HG02884 (cell line): ENCODE data around the gene NKX3-2.

Experiments used
- ATAC-seq: cut with Tn5 transposase; IDR thresholded peaks from one replicate; pipeline ENCODE4 v1.9.1; 2021; ENCODE audit warnings: mild to moderate bottlenecking, moderate library complexity; ENCODE audit not compliant: unreplicated experiment

Gene NKX3-2

DNA sequence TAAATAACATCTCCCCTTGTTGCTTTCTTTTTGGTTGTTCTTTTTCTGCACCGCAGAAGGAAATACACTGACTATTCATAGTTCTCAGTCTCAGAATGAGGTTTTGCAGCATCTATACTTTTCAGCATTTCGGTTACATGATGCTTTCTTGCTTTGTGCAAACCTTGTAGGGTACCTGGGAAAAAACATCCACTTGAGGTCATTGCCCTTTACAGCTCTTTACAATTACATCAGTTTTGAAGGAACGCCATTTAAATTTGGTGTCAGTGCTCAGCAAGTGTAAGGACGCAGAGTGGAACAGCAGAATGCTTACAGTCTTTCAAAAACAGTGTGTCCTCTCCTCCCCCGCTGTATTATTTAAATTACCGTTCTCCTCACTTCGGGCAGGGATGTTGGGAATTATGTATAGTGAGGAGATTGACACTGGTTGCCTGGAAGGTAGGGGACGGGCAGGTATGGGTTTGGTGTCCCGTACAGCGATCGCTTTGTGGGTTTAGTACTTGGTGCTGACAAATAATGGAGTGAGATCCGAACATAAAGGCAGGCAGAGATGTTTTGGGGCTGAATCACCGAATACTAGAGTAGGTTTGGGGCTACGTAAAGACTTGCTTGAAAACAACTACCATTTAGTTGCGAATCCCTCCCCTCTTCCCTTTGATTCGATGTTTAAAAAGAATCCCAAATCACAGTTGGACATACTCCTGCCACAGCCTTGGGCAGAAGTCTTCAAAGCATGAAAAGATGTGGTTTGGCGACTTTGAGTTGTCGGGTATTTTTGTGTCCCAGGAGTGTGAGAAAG lies 2.0 kb upstream of the NKX3-2 start:
- no peak for ATAC-seq

DNA sequence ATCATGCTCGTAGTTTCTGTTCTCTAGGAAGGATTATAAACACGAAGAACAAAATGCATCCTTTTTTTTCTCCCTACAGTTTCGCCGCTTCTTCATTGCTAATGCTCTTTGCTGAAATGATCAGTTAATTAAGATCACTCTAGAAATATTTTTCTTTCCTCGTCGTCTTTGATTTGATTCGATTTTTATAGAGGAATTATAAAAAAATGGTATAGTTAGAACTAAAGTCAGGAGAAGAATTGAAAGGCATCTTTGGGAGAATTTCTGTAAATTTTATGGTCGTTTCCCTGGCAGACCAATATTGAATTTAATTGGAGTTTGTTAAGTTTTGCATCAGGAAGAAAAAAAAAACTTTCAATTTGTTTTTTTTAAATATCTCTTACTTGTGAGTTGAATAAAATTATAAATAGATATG lies 1.1 kb upstream of the NKX3-2 start:
- no peak for ATAC-seq

DNA sequence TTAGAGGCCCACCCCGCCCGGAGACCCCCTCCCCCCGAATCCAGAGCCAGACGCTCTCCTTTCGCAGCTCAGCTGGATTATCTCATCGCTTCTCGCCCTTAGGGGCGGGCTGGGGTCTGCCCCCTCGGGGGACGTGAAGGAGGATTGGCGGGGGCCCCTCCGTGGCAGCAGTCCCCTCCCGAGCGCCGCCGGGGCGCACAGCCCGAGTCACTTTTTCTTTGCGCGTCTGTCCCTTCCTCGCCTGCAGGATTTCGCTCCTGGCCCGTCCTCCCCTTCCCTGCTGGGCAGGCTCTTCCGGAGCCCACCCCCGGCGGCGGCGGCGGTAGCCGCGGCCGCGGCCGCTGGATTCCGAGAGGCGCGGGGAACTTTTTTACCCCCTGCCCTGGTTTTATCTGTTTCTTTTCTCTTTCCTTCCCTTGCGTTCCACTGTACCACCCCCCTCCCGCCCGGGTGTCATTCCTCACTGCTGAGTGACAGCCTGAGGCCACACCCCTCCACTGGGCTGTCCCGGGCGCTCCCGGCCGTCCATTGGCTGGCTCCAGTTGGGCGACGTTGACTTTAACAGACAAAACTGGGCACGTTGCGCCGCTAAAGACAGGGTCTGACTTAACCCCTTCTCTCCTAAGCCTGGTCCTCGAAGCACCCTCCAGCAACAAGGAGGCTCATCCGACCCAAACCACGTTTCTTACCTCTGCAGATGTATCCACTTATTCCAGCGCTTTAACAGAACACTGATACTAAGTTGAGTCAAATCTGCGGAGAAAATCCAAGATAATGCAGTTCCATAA lies 492 bp upstream of the NKX3-2 start:
- ATAC-seq, result peak; percentile 46

- ATAC-seq, result no peak
Observed at GRCh38 chr4:13543032-13543838, 1.1 kb downstream of the NKX3-2 start.

GRCh38 chr4:13542577-13543031 lies 1.7 kb downstream of the NKX3-2 start:
- no peak for ATAC-seq

DNA sequence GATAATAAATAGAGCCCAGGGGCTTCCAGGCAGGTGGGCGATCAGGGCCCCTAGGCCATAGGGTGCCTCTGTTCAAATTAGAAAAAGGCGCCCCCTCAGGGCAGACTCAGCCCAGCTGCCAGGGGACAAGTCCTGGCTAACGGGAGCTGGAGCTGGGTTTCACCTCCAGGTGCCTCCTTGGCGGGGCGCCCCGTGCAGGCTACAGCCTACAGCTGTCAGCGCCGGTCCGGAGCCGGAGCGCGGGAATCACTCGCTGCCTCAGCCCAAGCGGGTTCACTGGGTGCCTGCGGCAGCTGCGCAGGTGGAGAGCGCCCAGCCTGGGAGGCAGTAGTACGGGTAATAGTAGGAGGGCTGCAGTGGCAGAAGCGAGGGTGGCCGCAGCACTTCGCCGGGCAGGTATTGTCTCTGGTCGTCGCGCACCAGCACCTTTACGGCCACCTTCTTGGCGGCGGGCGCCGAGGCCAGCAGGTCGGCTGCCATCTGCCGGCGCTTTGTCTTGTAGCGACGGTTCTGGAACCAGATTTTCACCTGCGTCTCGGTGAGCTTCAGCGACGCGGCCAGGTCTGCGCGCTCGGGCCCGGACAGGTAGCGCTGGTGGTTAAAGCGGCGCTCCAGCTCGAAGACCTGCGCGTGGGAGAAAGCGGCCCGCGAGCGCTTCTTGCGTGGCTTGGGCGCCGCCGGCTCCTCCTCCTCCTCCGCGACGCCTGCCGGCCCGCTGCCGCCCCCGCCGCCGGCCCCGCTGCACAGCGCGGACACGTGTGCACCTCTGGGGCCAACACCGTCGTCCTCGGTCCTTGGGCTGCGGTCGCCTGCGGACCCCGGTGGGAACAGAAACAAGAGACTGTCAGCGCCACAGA lies 2.4 kb downstream of the NKX3-2 start:
- no peak for ATAC-seq

DNA sequence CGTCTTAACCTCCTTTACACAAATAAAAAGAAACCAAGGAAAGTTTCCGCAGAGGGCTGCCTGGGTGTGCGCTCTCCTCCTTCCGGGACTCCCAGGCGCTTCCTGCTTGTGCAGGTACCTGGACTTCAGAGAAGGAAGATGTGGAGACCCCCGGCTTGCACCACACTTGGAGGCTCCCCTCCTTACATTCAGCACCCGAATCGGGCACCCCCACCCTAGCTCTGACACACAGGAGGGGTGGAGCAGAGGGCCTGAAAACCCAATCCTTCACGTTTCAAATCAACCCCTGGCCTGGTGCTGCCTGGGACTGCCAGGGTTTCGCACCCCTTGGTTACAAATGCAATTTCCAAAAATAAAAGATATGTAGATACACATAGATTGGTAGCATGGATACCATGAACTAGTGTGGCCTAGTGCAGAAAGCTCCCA lies 3.1 kb downstream of the NKX3-2 start:
- no peak for ATAC-seq

DNA sequence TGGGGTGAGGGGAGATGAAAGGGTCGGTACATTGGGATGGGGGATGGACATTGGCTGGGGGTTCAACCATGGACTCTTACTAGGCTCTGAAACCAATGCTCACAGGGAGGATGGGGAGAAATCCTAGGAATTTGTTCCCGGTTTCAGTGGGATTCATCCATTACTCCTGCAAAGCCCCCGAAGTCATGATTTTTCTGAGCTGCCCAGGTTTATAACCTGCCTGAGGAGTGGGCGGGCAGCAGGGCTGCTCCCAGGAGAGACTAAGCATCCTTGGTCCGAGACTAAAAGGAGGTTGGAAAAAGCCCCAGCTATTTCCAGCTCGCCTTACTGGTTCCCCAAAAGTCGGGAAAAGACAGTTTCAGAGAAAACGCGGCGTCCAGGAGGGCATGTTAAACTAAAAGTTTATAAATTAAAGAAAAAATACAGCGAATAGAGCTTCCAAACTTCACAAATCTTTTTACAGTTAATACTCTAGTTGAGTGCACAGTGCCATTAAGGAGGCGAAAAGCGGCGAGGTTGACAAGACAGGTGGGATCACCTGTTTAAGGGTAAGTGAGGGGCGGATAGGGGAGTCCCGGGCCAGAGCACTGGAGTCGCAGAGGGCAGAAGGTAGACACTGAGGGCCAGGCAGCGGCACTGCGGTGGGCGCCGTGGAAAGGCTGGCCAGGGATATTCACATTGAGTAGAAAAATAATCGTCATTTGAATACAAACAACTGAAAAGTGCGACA lies 3.7 kb downstream of the NKX3-2 start:
- no peak for ATAC-seq

GRCh38 chr4:13539619-13540445 lies 4.5 kb downstream of the NKX3-2 start:
- ATAC-seq, result no peak

- ATAC-seq, result no peak
Observed at GRCh38 chr4:13539047-13539618, 5.2 kb downstream of the NKX3-2 start.

- ATAC-seq, result no peak
Observed at GRCh38 chr4:13538427-13538973, 5.8 kb downstream of the NKX3-2 start.

GRCh38 chr4:13537832-13538177 lies 6.5 kb downstream of the NKX3-2 start:
- ATAC-seq, result no peak

DNA sequence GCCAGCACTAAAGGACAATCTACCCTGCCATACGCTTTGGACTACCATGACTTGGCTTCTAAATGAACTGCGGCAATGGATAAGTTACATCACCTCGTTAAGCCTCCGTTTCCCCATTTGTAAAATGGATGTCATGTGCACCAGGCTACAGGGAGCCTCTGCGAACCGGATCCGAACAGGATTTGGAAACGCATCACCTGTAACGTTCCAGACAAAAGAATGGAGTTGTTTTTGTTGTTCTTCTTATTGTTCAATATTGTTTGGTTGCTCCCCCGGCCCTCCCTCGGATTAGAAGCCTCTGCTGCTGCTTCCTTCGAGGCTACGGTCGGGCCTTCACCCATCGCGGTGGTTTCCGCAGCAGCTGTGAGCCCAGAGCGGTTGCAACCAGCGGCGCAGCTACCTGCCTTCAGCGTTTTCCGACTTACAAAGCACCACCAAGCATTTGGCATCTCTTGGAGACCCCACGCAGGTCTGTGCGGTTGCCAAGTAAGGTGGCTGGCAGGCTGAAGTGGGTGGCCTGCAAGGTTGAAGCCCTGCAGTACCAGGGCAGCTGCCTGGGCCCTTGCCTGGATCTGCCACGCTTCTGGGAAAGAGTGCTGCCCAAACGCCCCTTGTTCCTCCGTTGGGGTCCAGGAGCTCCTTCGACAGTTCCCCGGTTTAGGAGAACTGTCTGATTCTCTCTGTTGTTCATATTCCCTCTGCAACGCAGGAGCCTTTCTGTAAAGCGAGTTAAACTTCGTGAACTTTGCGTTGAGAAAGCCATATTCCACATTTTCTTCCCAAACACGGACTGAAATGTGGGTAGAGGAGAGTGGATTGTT lies 7.1 kb downstream of the NKX3-2 start:
- ATAC-seq, result no peak

- ATAC-seq, result no peak
Observed at GRCh38 chr4:13536607-13537006, 7.7 kb downstream of the NKX3-2 start.

DNA sequence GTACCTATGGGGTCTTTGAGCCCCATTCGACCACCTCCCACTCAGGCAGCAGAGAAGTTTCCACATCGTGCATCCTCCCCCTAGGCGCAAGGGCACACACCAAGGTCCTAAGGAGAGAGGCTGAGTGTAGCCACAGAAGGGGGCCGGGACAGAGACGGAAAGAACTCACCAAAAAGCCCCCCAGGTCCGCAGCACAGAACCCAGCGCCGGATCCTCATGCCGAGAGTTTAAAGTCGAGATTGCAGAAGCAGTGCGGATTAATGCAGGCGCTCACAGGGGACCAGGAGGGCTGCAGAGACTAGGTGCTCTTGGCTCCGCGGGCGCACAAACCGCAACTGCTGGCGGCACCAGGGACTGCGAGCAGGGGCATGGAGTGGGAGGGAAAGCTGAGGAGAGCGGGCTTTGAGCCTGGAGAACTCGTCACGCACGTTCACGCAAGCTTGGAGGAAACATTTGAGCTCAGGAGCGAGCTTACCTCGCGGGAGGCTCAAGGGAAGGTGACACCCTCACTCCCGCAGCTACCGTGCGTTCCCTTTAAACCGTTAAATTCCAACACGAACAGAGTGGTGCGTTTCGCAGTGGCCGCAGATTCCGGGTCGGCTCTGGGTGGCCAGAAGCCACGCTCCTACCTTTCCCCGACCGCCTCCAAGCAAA lies 8.5 kb downstream of the NKX3-2 start:
- ATAC-seq, result no peak

DNA sequence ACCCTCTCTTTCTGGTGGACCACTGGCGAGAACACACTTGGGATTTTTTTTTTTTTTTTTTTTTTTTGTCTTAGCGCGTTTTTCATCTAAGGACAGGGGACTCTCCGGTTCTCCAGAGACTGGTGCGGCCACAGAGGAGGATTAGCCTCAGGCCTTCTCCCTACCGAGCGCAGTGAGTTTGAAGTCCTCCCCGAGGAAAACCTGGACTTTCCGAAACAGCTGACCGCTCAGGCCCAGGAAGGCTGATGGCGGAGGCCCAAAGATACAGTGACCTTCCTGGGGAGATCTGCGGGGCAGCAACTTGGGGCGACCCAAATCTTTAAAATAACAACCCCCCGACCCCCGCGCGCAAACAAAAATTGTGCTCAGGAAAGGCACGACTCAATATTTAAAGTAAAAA lies 9.2 kb downstream of the NKX3-2 start:
- no peak for ATAC-seq
